Spleen (tissue), 7 donors: Measurements from ENCODE around the gene CFAP20DC.

Experiments used
- CTCF ChIP-seq, 11 experiments: fragments of 200-600 bp in 7 of 11; fragments of 450-650 bp in 4 of 11; sonication (generic) in 4 of 11; IDR thresholded peaks in 8 of 11; conservative IDR thresholded peaks in 3 of 11; 1 replicate in 7 of 11; 2 replicates in 4 of 11; pipeline versions ENCODE4 v1.4.0 to v1.8.0; 2016 to 2021; ENCODE audit warnings: antibody characterized with exemption in 11 of 11, inconsistent platforms in 4 of 11, mild to moderate bottlenecking in 1 of 11
- POLR2A ChIP-seq, 3 donors: fragments of 450-650 bp; IDR thresholded peaks; one replicate each; pipeline ENCODE4 v1.5.1; 2017; ENCODE audit warnings: antibody characterized with exemption in 3 of 3, mild to moderate bottlenecking in 1 of 3
- POLR2AphosphoS5 ChIP-seq, 3 donors: sonication (generic); formaldehyde crosslinking; IDR thresholded peaks; one replicate each; pipeline ENCODE4 v1.5.1; 2017; ENCODE audit warnings: antibody characterized with exemption in 3 of 3
- donor health status: DM: no; HTN: no; CAD: no; lungs with moderate emphysema.
- donor health status: DM: no; HTN: no; CAD: no.
- donor health status: DM: no; HTN: no; CAD: no.

DNA sequence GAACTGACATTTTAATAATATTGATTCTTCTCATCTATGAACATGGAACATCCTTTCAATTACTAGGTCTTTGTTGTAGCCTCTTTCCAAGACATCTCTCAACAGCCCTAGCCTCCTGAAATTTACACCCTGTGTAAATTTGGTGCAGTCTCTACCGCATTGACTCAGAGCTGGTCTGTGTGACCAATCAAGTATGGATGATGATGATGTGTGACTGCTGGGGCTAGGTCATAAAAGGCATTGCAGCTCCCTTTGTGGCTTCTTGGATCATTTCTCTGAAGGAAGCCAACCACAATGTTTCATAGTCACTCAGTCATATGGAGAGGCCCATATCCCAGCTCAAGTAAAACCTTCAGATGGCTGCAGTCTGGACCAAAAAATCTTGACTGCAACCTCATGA, 321.1 kb downstream of the CFAP20DC start:
- no peak for TF ChIP-seq CTCF (IDR thresholded peaks at IDR 0.05 in 8 of 11, conservative IDR thresholded peaks at IDR 0.05 in 3 of 11)
- no peak for TF ChIP-seq POLR2AphosphoS5 (IDR thresholded peaks at IDR 0.05)
- TF ChIP-seq POLR2A (IDR thresholded peaks at IDR 0.05), result no peak
